ENCODE results near the gene TNFRSF8.

DNA sequence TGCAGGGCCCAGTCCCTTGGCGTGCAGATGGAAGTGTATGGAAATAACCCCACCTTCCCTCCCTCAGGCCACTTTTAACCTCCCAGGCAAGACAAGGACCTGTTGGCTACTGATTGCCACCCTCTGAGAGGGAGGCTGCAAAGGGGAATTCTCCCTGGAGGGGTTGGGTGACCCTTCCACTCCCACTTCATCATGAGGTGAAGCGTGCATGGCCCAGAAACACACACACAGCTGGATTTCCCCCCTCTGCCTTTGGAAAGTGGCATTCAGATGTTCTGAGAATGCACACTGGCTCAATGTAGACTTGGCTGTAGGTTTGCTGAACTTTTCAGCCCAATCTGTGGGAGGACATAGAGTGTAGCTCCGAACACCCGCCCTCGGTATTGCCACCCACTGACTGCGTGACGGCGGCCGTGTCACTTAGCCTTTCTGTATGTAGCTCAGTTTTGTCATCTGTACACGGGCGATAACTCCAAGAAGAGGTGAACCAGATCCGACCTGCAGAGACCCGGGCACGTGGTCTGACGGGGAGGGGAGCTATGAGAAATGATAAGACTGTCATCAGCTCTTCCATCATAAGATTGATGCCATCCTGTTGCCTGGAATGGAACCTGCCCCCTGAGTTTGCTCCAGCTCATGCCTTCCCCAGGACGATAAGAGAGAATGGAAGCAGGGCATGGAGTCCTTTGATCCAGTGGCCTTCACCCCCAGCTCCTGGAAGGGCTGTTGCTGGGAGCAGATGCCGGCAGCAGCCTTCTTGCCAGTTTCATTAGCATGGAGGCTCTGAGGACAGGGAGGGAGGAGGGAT, 24.5 kb upstream of the TNFRSF8 start:
- TF ChIP-seq CTCF (optimal IDR thresholded peaks at IDR 0.05 in 1 of 3, IDR thresholded peaks at IDR 0.05 in 1 of 3, conservative IDR thresholded peaks at IDR 0.05 in 1 of 3; ENCODE audit: extremely low read depth in 1 of 3, insufficient read depth in 2 of 3, low read length in 3 of 3) (no peak), EZH2 (IDR thresholded peaks at IDR 0.05; ENCODE audit: low read length) (no peak)

Data from keratinocyte (primary cell).